HEK293T (cell line): Measurements from ENCODE around the gene TRPM3.

Source experiments
- CTCF ChIA-PET: fragments of 350-600 bp; formaldehyde crosslinking; extraction: SDS; loops from one replicate; lab custom pipeline; 2021; ENCODE audit warnings: antibody characterized with exemption, inconsistent platforms; lab: Yijun Ruan, JAX
- POLR2A ChIA-PET: fragments of 350-600 bp; formaldehyde crosslinking; extraction: SDS; loops from one replicate; lab custom pipeline; 2020; ENCODE audit warnings: antibody characterized with exemption, inconsistent platforms; lab: Yijun Ruan, JAX
- DNase-seq: peaks from one replicate; pipeline ENCODE4 v3.0.0; 2012; ENCODE audit warnings: mixed read lengths; ENCODE audit errors: extremely low spot score
- ARNT ChIP-seq: fragments of 450-650 bp; IDR thresholded peaks from 2 replicates; pipeline ENCODE4 v1.6.1; 2017; ENCODE audit warnings: mild to moderate bottlenecking
- BHLHE40 ChIP-seq: fragments of 450-650 bp; IDR thresholded peaks from 2 replicates; pipeline ENCODE4 v1.6.1; 2016; ENCODE audit warnings: mild to moderate bottlenecking, moderate library complexity, borderline replicate concordance
- CTBP1 ChIP-seq: fragments of 450-650 bp; IDR thresholded peaks from 2 replicates; pipeline ENCODE4 v1.6.1; 2016; ENCODE audit warnings: borderline replicate concordance
- ELF4 ChIP-seq: fragments of 450-650 bp; IDR thresholded peaks from 2 replicates; pipeline ENCODE4 v1.6.1; 2017; ENCODE audit warnings: antibody characterized with exemption
- FOXA1 ChIP-seq: fragments of 450-650 bp; IDR thresholded peaks from 2 replicates; pipeline ENCODE4 v1.6.1; 2016; ENCODE audit warnings: mild to moderate bottlenecking
- FOXK2 ChIP-seq: fragments of 450-650 bp; IDR thresholded peaks from 2 replicates; pipeline ENCODE4 v1.6.1; 2016; ENCODE audit warnings: mild to moderate bottlenecking
- FOXM1 ChIP-seq: fragments of 450-650 bp; IDR thresholded peaks from 2 replicates; pipeline ENCODE4 v1.6.1; 2017; ENCODE audit warnings: mild to moderate bottlenecking, borderline replicate concordance
- HDGF ChIP-seq: fragments of 450-650 bp; IDR thresholded peaks from 2 replicates; pipeline ENCODE4 v1.6.1; 2017; ENCODE audit warnings: antibody characterized with exemption, borderline replicate concordance
- L3MBTL2 ChIP-seq: fragments of 450-650 bp; conservative IDR thresholded peaks from 2 replicates; pipeline ENCODE4 v1.6.1; 2016; ENCODE audit warnings: mild to moderate bottlenecking
- LEF1 ChIP-seq: fragments of 450-650 bp; IDR thresholded peaks from 2 replicates; pipeline ENCODE4 v1.6.1; 2017; ENCODE audit warnings: mild to moderate bottlenecking, borderline replicate concordance
- NFRKB ChIP-seq: fragments of 450-650 bp; IDR thresholded peaks from 2 replicates; pipeline ENCODE4 v1.6.1; 2016; ENCODE audit warnings: mild to moderate bottlenecking, moderate library complexity
- PKNOX1 ChIP-seq: fragments of 450-650 bp; IDR thresholded peaks from 2 replicates; pipeline ENCODE4 v1.6.1; 2016
- SP1 ChIP-seq: fragments of 450-650 bp; IDR thresholded peaks from 2 replicates; pipeline ENCODE4 v1.6.1; 2017
- SUZ12 ChIP-seq: fragments of 450-650 bp; IDR thresholded peaks from 2 replicates; pipeline ENCODE4 v1.6.1; 2016; ENCODE audit warnings: mild to moderate bottlenecking
- TARDBP ChIP-seq: fragments of 450-650 bp; IDR thresholded peaks from 2 replicates; pipeline ENCODE4 v1.6.1; 2016
- ZNF384 ChIP-seq: fragments of 450-650 bp; IDR thresholded peaks from 2 replicates; pipeline ENCODE4 v1.6.1; 2016

Gene TRPM3

GRCh38 chr9:70693186-70693585, 428.2 kb downstream of the TRPM3 start:
- no peak for DNase-seq
- TF ChIP-seq FOXA1 (no peak), CTBP1 (no peak), HDGF (no peak), SUZ12 (no peak), FOXM1 (no peak), TARDBP (no peak), ARNT (no peak), L3MBTL2 (no peak), LEF1 (no peak), ZNF384 (no peak), FOXK2 (no peak)
- ChIA-PET POLR2A (no interaction called here), CTCF (no interaction called here)

GRCh38 chr9:70692431-70692830, 429.0 kb downstream of the TRPM3 start:
- CTCF ChIA-PET: no interaction called here
- POLR2A ChIA-PET: no interaction called here
- DNase-seq: no peak
- TF ChIP-seq FOXK2 (no peak), SP1 (no peak), BHLHE40 (no peak), SUZ12 (no peak), TARDBP (no peak), HDGF (no peak), ZNF384 (no peak)

- CTCF ChIA-PET: no interaction called here
- no peak for DNase-seq
- POLR2A ChIA-PET: no interaction called here
- TF ChIP-seq ARNT: no peak
- no peak for TF ChIP-seq FOXM1
- no peak for TF ChIP-seq BHLHE40
- TF ChIP-seq PKNOX1: no peak
- TF ChIP-seq NFRKB: no peak
- no peak for TF ChIP-seq HDGF
- no peak for TF ChIP-seq FOXA1
Measured at GRCh38 chr9:70688704-70689103, 432.7 kb downstream of the TRPM3 start.

GRCh38 chr9:70683841-70684240, 437.6 kb downstream of the TRPM3 start:
- POLR2A ChIA-PET: no interaction called here
- CTCF ChIA-PET: no interaction called here
- DNase-seq: no peak
- TF ChIP-seq SP1 (no peak), LEF1 (no peak), CTBP1 (no peak), FOXA1 (no peak), L3MBTL2 (no peak), ARNT (no peak), FOXM1 (no peak), FOXK2 (no peak), TARDBP (no peak), ZNF384 (no peak)

- POLR2A ChIA-PET: no interaction called here
- CTCF ChIA-PET: no interaction called here
- no peak for DNase-seq
- TF ChIP-seq PKNOX1 (no peak), SUZ12 (no peak), FOXK2 (no peak), ZNF384 (no peak), FOXM1 (no peak), BHLHE40 (no peak), HDGF (no peak), ARNT (no peak), TARDBP (no peak), SP1 (no peak), L3MBTL2 (no peak), ELF4 (no peak), CTBP1 (no peak), FOXA1 (no peak), LEF1 (no peak)
Measured at GRCh38 chr9:70682298-70682697, 439.1 kb downstream of the TRPM3 start.

GRCh38 chr9:70679845-70680244, 441.6 kb downstream of the TRPM3 start:
- no peak for TF ChIP-seq FOXA1
- TF ChIP-seq CTBP1: no peak
- TF ChIP-seq NFRKB: no peak
- no peak for TF ChIP-seq ELF4
- no peak for TF ChIP-seq BHLHE40
- no peak for DNase-seq
- ChIA-PET CTCF (no interaction called here), POLR2A (no interaction called here)

GRCh38 chr9:70678153-70678552, 443.3 kb downstream of the TRPM3 start:
- ChIA-PET POLR2A (no interaction called here), CTCF (no interaction called here)
- DNase-seq: no peak
- no peak for TF ChIP-seq L3MBTL2
- no peak for TF ChIP-seq SP1
- no peak for TF ChIP-seq SUZ12
- TF ChIP-seq ZNF384: no peak
- no peak for TF ChIP-seq ARNT
- TF ChIP-seq FOXM1: no peak
- no peak for TF ChIP-seq LEF1
- TF ChIP-seq PKNOX1: no peak
- no peak for TF ChIP-seq BHLHE40
- TF ChIP-seq NFRKB: no peak
- TF ChIP-seq HDGF: no peak
- TF ChIP-seq FOXA1: no peak
- TF ChIP-seq TARDBP: no peak
